Activated naive CD4-positive, alpha-beta T cell treated with anti-CD3 and anti-CD28 coated beads, Interleukin-2, amount 50 U/mL, for 72 hours (primary cell): ENCODE measurements around the gene ANKRD65. TPM values are rescaled to one million over a fixed set of nuclear protein-coding genes. Genes with fewer than 3 reads are reported as not detected.
"Not testable (repeated sequence)": the region's sequence is repeated elsewhere in the genome, so short reads cannot be mapped to it uniquely, and the experiment has no call there.

Experiments
- ATAC-seq, 2 donors: fragments of 150-1000 bp; cut with Tn5 transposase; 2 replicates each; pipeline ENCODE4 v1.10.0; 2021; ENCODE audit warnings: mild to moderate bottlenecking in 2 of 2, moderate library complexity in 2 of 2
- DNase-seq, 2 donors: peaks; one replicate each; pipeline ENCODE4 v3.0.0; 2021 to 2022; ENCODE audit warnings: low spot score in 2 of 2
- H3K27ac Mint-ChIP-seq, 2 donors: one replicate each; pipeline ENCODE4 v1.8.0; 2022; ENCODE audit warnings: mild to moderate bottlenecking in 2 of 2, mixed read lengths in 2 of 2
- H3K36me3 Mint-ChIP-seq, 2 donors: one replicate each; pipeline ENCODE4 v1.8.0; 2022; ENCODE audit warnings: mixed read lengths in 2 of 2
- H3K9me3 Mint-ChIP-seq, 2 donors: one replicate each; pipeline ENCODE4 v1.8.0; 2022; ENCODE audit warnings: mixed read lengths in 2 of 2
- total RNA-seq, 2 donors: library from RNA; stranded (reverse); gene quantifications; one replicate each; pipeline ENCODE4 v1.2.3, GENCODE V29; 2022

The ANKRD65 gene
- total RNA-seq, 2 donors from 2014 or later, result 0.29 TPM; not detected in 1

- Mint-ChIP-seq H3K9me3 (no peaks in the 10 kb centered on the region), H3K36me3 (no peaks in the 10 kb centered on the region), H3K27ac (no peak overlapping the region)
- DNase-seq (no peak), ATAC-seq (no peak)
These were observed 4.8 kb upstream of the ANKRD65 start for GRCh38 chr1:1425753-1426495.

GRCh38 chr1:1425426-1425752 lies 4.3 kb upstream of the ANKRD65 start:
- ATAC-seq (no peak), DNase-seq (no peak)
- no peaks in the 10 kb centered on the region for H3K36me3 Mint-ChIP-seq
- no peaks in the 10 kb centered on the region for H3K9me3 Mint-ChIP-seq
- H3K27ac Mint-ChIP-seq, result no peak overlapping the region

DNA sequence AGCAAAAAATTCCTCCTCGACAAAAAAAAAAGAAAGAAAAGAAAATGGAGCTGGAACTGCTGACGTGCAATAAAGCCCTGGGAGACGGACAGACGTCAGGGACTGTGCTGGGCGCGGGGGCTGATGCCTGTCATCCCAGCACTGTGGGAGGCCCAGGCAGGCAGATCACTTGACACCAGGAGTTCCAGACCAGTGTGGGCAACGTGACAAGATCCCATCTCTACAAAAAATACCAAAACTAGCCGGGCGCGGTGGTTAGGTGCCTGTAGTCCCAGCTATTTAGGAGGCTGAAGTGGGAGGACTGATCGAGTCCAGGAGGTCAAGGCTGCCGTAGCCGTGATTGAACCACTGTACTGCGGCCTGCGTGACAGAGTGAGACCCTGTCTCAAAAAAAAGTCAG lies 3.6 kb upstream of the ANKRD65 start:
- ATAC-seq, result no peak
- no peaks in the 10 kb centered on the region for H3K36me3 Mint-ChIP-seq
- H3K27ac Mint-ChIP-seq, result no peak overlapping the region
- H3K9me3 Mint-ChIP-seq, result no peaks in the 10 kb centered on the region
- DNase-seq, result no peak

DNA sequence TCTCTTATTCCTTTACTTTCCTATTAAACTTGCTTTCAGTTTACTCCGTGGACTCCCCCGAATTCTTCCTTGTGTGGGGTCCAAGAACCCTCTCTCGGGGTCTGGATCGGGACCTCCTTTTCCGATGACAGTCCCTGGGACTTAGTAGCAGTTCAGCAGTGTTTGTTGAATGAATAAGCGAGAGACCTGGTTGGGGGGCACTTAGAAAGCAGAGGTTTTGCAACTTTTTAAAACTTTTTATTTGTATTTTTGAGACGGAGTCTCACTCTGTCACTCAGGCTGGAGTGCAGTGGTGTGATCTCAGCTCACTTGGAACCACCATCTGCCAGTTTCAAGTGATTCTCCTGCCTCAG lies 2.1 kb upstream of the ANKRD65 start:
- Mint-ChIP-seq H3K27ac (no peak overlapping the region), H3K9me3 (no peaks in the 10 kb centered on the region), H3K36me3 (no peaks in the 10 kb centered on the region)
- no peak for ATAC-seq
- DNase-seq, result no peak

GRCh38 chr1:1422465-1423244 lies 1.6 kb upstream of the ANKRD65 start:
- ATAC-seq (peak in 1 of 2 donors; percentile 37), DNase-seq (no peak)
- H3K27ac Mint-ChIP-seq, result no peak overlapping the region
- no peaks in the 10 kb centered on the region for H3K36me3 Mint-ChIP-seq
- H3K9me3 Mint-ChIP-seq, result no peaks in the 10 kb centered on the region

DNA sequence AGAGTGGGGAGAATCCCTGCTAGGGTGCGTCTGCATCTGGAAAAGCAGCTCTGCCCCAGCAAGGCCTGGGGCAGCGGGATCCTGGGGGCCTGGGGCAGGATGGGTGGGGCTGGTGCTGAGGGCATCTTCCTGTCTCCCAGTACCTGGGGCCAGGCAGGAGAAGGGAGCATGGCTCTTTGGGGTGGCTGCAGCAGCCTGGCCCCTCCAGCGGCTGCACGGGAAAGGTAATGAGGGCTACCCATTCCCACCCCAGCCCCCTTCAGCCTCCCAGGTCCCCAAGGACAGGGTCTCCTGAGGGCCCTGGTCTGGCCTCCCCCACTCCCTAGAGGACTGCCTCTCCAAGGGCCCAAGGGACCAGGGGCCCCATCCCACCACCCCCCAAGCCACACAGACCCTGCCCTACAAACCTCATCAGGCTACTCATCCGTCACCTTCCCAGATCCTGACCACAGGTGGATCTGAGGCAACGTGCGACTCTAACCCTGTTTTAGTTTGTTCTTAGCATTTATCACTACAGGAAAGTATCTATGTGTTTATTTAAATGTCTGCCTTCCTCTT lies 910 bp upstream of the ANKRD65 start:
- H3K9me3 Mint-ChIP-seq, result no peaks in the 10 kb centered on the region
- H3K27ac Mint-ChIP-seq, result no peak overlapping the region

GRCh38 chr1:1420654-1421141 lies 378 bp downstream of the ANKRD65 start:
- H3K9me3 Mint-ChIP-seq, result no peaks in the 10 kb centered on the region
- H3K27ac Mint-ChIP-seq, result no peak overlapping the region
- ATAC-seq (no peak), DNase-seq (no peak)
- H3K36me3 Mint-ChIP-seq, result no peaks in the 10 kb centered on the region

More for the DNA sequence above, 910 bp upstream of the ANKRD65 start:
- DNase-seq, result no peak
- H3K36me3 Mint-ChIP-seq, result no peaks in the 10 kb centered on the region
- no peak for ATAC-seq

DNA sequence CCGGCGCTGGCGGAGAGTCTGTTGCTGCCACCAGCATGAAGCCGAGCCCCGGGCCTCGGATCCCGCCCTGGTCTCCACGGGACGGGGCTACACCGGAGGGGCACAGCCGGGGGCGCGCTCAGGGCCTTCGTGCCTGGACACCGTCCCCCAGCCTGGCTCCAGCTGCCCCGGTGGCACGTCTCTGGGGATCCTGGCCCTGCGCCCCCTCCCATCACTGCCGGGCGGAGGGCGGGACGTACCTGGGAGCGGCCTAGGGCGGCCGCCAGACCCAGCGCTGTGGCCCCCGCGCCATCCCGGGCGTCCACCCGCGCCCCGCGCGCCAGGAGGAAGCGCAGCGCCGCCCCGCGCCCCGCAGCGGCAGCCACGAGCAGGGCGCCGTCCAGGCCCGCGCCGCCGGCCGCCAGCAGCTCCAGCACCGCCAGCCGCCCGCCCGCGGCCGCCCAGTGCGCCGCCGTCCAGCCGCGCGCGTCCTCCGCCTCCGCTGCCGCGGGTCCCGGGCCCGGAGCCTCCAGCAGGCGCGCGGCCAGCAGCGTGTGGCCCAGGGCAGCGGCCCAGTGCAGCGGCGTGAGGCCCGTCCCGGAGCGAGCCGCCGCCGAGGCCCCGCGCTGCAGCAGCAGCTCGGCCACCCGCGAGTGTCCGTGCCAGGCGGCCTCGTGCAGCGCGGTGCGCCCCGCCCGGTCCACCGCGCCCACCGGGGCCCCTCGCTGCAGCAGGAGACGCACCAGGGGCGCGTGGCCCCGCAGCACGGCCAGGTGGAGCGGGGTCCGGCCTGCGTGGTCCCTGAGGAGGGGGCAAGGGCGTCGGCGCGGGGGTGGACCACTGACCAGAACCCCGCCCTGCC lies 1.0 kb downstream of the ANKRD65 start:
- H3K27ac Mint-ChIP-seq, result no peak overlapping the region
- ATAC-seq (peak; percentile 50 to 57), DNase-seq (no peak)
- H3K9me3 Mint-ChIP-seq, result no peaks in the 10 kb centered on the region
- H3K36me3 Mint-ChIP-seq, result no peaks in the 10 kb centered on the region

- no peak for DNase-seq
- no peak for ATAC-seq
These were observed 1.7 kb downstream of the ANKRD65 start for GRCh38 chr1:1419363-1419812.

DNA sequence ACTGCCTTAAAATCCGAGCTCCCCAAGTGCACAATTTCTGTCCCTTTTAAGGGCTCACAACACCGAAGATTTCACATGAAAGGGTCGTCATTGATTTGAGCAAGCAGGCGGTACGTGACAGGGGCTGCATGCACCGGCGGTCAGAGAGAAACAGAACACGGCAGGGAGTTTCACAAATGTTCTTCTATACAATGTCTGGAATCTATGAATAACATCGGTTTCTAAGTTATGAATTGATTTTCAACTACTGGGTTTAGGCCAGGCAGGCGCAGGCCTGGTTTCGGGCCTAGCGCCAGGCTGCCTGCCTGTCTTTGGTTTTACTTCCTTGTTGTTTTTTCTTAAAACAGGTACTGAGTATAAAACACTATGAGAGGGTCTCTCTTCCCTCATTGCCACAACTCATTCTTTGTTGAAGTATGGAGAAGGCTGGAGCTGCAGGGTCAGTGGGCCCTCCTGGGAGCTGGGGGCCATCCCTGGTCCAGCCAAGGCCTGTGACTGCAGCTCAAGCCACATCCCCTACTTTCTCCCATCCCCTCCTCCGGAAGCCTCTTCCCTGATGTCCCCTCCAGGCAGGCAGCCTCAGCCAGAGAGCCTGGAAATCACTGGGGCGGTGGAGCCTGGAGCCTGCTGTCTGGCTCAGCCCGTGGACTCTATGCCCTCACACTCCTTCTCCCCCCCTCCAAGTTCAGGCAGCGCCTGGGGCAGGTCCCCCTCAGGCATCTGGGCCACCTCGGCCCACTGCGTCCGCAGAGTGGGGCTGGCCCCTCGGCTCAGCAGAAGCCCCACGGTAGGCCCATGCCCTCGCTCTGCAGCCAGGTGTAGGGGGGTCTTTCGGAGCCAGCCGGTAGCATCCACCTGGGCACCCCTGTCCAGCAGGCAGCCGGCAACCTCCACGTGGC lies 2.4 kb downstream of the ANKRD65 start:
- Mint-ChIP-seq H3K9me3 (no peaks in the 10 kb centered on the region), H3K27ac (peak overlapping the region in 1 of 2 donors; percentile 62), H3K36me3 (no peaks in the 10 kb centered on the region)
- ATAC-seq (no peak), DNase-seq (no peak)

More at GRCh38 chr1:1419363-1419812, 1.7 kb downstream of the ANKRD65 start:
- Mint-ChIP-seq H3K9me3 (no peaks in the 10 kb centered on the region), H3K36me3 (no peaks in the 10 kb centered on the region), H3K27ac (no peak overlapping the region)

GRCh38 chr1:1417825-1418463 lies 3.1 kb downstream of the ANKRD65 start:
- DNase-seq, H3K9me3 Mint-ChIP-seq, H3K36me3 Mint-ChIP-seq: not testable (repeated sequence)
- ATAC-seq, result peak in 1 of 2 donors; percentile 58
- H3K27ac Mint-ChIP-seq, result peak overlapping the region in 1 of 2 donors; percentile 62

- H3K9me3 Mint-ChIP-seq, ATAC-seq, H3K36me3 Mint-ChIP-seq, DNase-seq: not testable (repeated sequence)
- peak overlapping the region in 1 of 2 donors; percentile 78 for H3K27ac Mint-ChIP-seq
These were observed 3.7 kb downstream of the ANKRD65 start for GRCh38 chr1:1417396-1417795.

GRCh38 chr1:1415751-1416150 lies 5.3 kb downstream of the ANKRD65 start:
- no peak overlapping the region for H3K27ac Mint-ChIP-seq

DNA sequence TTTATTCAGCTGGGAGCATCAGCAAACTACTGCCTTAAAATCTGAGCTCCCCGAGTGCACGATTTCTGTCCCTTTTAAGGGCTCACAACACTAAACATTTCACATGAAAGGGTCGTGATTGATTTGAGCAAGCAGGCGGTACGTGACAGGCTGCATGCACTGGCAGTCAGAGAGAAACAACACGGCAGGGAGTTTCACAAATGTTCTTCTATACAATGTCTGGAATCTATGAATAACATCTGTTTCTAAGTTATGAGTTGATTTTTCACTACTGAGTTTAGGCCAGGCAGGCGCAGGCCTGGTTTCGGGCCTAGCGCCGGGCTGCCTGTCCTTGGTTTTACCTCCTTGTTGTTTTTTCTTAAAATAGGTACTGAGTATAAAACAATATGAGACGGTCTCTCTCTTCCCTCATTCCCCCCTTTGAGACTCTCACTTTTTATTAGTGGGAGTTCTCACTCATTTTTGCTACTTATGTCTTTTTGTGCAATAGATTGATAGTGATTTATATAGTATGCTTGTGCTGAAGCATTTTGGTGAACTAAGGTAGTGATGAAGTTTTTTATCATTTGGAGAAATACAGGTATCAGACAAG lies 8.7 kb downstream of the ANKRD65 start:
- ATAC-seq, result peak in 1 of 2 donors; percentile 55
- not testable (repeated sequence) for H3K27ac Mint-ChIP-seq, DNase-seq, H3K9me3 Mint-ChIP-seq, H3K36me3 Mint-ChIP-seq

More at GRCh38 chr1:1415751-1416150, 5.3 kb downstream of the ANKRD65 start:
- DNase-seq (no peak), ATAC-seq (no peak)
- no peaks in the 10 kb centered on the region for H3K36me3 Mint-ChIP-seq
- H3K9me3 Mint-ChIP-seq, result no peaks in the 10 kb centered on the region

- Mint-ChIP-seq H3K36me3 (peaks cover 0 to 10% of the 10 kb centered on the region in 2 donors), H3K27ac (peak overlapping the region in 1 of 2 donors; percentile 59), H3K9me3 (no peaks in the 10 kb centered on the region)
- DNase-seq (no peak), ATAC-seq (no peak)
These were observed 9.4 kb downstream of the ANKRD65 start for GRCh38 chr1:1411626-1412025.
